Subcutaneous adipose tissue (tissue), 4 donors: Measurements from ENCODE around the gene OTOF. TPM values are rescaled to one million over a fixed set of nuclear protein-coding genes. Genes with fewer than 3 reads are reported as not detected.

Source experiments
- CTCF ChIP-seq: fragments of 450-650 bp; IDR thresholded peaks from one replicate; pipeline ENCODE4 v1.5.1; 2016; ENCODE audit warnings: low read depth, mild to moderate bottlenecking, control low read depth, antibody characterized with exemption, moderate library complexity
- total RNA-seq, 4 donors: library from RNA; depleted of rRNA; stranded (reverse); fragments of >200 nt; gene quantifications; one replicate each; pipeline ENCODE4 v1.1.0, GENCODE V29; 2016

Gene OTOF
- total RNA-seq, 4 donors from 2014 or later = 0.16 to 0.44 (median 0.17) TPM; not detected in 1

DNA sequence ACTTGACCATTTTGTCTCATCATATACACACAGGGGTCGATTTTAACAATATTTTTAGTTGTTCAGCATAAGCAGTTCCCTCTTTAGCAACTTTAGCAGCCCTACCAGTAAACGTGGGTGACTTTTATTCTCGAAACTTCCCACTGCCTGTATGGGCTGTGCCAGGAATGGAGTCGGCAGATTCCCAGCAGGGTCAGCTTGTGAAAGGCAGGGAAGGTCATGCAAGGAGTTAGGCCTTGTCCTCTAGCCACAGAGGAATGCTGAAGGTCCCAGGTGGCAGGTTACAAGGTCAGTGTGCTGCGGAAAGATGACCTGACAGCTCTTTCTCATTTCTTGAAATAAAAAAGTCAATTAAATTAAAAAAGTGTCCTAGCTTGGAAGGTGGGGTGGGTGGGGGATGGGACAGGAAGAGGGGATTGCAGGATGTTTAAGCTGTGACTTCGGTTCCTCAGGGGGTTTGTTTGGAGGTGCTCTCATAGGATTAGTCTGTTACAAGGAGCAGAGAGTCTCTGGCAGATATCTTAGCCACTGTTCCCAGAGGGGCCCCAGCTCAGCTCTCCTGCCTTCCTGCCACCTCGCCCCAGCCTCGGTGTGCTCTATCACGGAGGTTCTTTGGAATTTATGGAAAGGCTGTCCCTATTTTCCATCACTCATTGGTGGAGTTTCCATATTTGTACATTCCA is 54.8 kb downstream of the OTOF start:
- TF ChIP-seq CTCF = no peak

- TF ChIP-seq CTCF = no peak
Measured at GRCh38 chr2:26421961-26422360, 56.0 kb downstream of the OTOF start.

DNA sequence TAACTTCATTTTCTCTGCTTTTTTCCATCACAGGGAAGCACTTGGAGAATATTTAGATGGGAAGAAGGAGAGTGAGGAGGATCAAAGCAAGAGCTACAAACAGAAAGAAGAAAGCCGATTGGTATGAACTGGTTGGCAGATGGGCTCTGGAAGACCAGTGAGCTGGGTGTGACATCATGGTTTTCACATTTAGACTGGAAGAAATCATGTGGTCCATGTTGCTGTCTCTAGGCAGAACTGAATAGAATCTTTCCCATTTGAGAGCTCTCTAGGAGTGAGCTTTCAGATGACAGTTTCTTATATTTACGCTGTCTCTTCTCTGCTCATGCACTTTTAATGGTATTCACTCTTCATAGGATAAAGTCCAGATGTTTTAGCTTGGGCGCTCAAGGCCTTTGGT is 63.6 kb downstream of the OTOF start:
- no peak for TF ChIP-seq CTCF

DNA sequence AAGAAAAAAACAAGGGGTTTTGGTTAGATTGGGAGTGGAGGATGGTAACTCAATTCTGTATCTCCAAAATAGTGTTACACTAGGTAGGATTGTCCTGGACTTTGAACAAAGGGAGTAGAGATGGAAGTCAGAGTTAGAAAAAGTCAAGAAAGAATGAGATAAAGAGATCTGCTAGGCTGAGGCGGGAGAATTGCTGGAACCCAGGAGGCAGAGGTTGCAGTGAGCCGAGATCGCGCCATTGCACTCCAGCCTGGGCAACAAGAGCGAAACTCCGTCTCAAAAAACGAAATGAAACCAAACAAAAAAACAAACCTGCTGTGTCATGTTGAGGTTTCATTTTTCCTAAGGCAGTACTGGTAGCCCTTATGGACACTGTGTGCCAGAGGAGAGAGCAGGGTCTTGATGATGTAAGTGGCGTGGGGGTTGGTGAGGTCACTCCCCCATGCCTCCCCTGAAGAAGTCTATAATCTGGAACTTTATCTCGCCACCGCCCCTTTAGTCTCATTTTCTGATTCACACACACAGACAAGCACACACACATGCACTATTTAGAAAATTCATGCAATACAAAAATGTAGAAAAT is 65.7 kb downstream of the OTOF start:
- TF ChIP-seq CTCF = no peak

GRCh38 chr2:26411419-26411818 is 66.5 kb downstream of the OTOF start:
- no peak for TF ChIP-seq CTCF

DNA sequence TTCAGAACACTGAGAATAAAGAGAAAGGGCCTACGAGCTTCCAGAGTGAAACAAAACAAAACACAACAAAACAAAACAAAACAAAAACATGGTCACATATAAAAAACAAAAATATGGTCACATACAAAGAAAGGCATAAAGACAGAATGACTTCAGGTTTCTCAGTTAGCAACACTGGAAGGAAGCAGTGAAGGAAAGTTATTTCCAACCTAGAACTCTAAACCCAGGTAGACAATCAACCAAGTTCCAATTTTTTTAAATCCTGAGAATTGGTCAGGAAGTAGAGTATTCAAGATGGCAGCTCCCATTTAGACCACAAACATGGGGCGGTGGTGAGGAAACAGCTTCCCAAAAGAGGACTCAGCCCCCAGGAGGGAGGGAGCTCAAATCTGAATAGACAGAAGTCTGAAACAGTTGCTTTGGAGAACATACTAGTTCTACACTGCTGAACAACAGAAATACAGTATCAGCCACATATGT is 67.1 kb downstream of the OTOF start:
- no peak for TF ChIP-seq CTCF

GRCh38 chr2:26409785-26410184 is 68.1 kb downstream of the OTOF start:
- TF ChIP-seq CTCF = no peak
